ENCODE data around the gene WDR31.

Gene WDR31

DNA sequence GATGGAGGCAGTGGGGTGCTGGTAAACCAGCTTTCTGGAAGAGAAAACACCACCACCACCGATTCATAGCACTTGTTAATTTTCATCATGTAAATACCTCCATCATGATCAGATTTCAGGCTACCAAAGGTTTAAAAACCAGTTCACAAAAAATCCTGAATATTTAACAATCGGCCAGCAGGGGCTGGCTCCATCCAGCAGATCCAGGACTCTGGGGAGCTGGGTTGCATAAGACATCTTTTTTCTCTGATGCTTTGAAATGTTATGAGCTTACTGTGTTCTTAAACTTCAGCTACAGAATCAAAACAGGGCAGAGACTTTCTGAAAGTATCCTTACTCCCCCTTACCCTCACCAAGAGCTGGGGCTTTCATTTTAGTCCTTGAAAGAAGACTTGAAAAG, 22.3 kb downstream of the WDR31 start (continued):
- TF ChIP-seq, protein P1, sequence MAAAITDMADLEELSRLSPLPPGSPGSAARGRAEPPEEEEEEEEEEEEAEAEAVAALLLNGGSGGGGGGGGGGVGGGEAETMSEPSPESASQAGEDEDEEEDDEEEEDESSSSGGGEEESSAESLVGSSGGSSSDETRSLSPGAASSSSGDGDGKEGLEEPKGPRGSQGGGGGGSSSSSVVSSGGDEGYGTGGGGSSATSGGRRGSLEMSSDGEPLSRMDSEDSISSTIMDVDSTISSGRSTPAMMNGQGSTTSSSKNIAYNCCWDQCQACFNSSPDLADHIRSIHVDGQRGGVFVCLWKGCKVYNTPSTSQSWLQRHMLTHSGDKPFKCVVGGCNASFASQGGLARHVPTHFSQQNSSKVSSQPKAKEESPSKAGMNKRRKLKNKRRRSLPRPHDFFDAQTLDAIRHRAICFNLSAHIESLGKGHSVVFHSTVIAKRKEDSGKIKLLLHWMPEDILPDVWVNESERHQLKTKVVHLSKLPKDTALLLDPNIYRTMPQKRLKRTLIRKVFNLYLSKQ (tag by site-specific recombination; IDR thresholded peaks at IDR 0.05; ENCODE audit: borderline replicate concordance) = no peak

DNA sequence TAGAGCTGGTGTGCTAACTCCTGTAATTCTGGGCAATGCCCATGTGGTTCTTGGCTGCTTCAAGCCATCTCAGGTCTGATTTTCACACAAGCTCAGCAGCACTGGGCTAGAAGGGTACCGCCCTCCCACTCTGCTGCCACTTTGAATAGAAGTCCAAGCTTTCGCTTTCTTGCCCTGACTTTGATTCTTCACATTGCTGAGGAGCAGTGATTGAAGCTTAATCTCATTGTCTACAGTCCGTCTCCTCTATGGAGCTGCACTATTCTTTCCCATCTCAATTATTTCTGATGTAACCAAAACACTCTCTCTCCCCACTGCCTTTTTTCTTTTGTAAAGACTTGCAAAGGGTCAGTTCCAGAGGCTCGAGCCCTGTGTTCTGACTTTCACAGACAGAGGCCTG, 24.0 kb downstream of the WDR31 start:
- TF ChIP-seq EGR2 (tag by site-specific recombination; IDR thresholded peaks at IDR 0.05; ENCODE audit: low read depth) (no peak), KLF9 (tag by site-specific recombination; IDR thresholded peaks at IDR 0.05; ENCODE audit: low read depth) (no peak), ZNF133 (tag by site-specific recombination; IDR thresholded peaks at IDR 0.05) (no peak), IKZF3 (tag by site-specific recombination; IDR thresholded peaks at IDR 0.05) (no peak), GLI2 (tag by site-specific recombination; IDR thresholded peaks at IDR 0.05; ENCODE audit: borderline replicate concordance, low read depth) (no peak), ZNF311 (tag by site-specific recombination; IDR thresholded peaks at IDR 0.05; ENCODE audit: borderline replicate concordance) (no peak), ZNF302 (tag by site-specific recombination; IDR thresholded peaks at IDR 0.05; ENCODE audit: low read depth) (no peak), ZEB2 (tag by site-specific recombination; IDR thresholded peaks at IDR 0.05) (no peak), ZFHX2 (tag by site-specific recombination; conservative IDR thresholded peaks at IDR 0.05) (no peak), ZNF292 (tag by site-specific recombination; IDR thresholded peaks at IDR 0.05; ENCODE audit: borderline replicate concordance, low read depth) (no peak), ZNF266 (tag by site-specific recombination; IDR thresholded peaks at IDR 0.05; ENCODE audit: low read depth) (no peak), ZNF747 (tag by site-specific recombination; IDR thresholded peaks at IDR 0.05) (no peak), ZNF138 (tag by site-specific recombination; IDR thresholded peaks at IDR 0.05; ENCODE audit: borderline replicate concordance) (no peak), ZNF10 (tag by site-specific recombination; IDR thresholded peaks at IDR 0.05) (no peak), ZNF394 (tag by site-specific recombination; IDR thresholded peaks at IDR 0.05; ENCODE audit: borderline replicate concordance) (no peak), HOXA7 (CRISPR knock-in tag; IDR thresholded peaks at IDR 0.05; ENCODE audit: borderline replicate concordance) (no peak)
- TF ChIP-seq, protein P2, sequence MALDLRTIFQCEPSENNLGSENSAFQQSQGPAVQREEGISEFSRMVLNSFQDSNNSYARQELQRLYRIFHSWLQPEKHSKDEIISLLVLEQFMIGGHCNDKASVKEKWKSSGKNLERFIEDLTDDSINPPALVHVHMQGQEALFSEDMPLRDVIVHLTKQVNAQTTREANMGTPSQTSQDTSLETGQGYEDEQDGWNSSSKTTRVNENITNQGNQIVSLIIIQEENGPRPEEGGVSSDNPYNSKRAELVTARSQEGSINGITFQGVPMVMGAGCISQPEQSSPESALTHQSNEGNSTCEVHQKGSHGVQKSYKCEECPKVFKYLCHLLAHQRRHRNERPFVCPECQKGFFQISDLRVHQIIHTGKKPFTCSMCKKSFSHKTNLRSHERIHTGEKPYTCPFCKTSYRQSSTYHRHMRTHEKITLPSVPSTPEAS (tag by site-specific recombination; IDR thresholded peaks at IDR 0.05) = no peak
- TF ChIP-seq, protein P3, sequence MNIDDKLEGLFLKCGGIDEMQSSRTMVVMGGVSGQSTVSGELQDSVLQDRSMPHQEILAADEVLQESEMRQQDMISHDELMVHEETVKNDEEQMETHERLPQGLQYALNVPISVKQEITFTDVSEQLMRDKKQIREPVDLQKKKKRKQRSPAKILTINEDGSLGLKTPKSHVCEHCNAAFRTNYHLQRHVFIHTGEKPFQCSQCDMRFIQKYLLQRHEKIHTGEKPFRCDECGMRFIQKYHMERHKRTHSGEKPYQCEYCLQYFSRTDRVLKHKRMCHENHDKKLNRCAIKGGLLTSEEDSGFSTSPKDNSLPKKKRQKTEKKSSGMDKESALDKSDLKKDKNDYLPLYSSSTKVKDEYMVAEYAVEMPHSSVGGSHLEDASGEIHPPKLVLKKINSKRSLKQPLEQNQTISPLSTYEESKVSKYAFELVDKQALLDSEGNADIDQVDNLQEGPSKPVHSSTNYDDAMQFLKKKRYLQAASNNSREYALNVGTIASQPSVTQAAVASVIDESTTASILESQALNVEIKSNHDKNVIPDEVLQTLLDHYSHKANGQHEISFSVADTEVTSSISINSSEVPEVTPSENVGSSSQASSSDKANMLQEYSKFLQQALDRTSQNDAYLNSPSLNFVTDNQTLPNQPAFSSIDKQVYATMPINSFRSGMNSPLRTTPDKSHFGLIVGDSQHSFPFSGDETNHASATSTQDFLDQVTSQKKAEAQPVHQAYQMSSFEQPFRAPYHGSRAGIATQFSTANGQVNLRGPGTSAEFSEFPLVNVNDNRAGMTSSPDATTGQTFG (tag by site-specific recombination; IDR thresholded peaks at IDR 0.05; ENCODE audit: borderline replicate concordance) = no peak
- TF ChIP-seq, protein P4, sequence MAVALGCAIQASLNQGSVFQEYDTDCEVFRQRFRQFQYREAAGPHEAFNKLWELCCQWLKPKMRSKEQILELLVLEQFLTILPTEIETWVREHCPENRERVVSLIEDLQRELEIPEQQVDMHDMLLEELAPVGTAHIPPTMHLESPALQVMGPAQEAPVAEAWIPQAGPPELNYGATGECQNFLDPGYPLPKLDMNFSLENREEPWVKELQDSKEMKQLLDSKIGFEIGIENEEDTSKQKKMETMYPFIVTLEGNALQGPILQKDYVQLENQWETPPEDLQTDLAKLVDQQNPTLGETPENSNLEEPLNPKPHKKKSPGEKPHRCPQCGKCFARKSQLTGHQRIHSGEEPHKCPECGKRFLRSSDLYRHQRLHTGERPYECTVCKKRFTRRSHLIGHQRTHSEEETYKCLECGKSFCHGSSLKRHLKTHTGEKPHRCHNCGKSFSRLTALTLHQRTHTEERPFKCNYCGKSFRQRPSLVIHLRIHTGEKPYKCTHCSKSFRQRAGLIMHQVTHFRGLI (tag by site-specific recombination; IDR thresholded peaks at IDR 0.05) = no peak
- TF ChIP-seq, protein P5, sequence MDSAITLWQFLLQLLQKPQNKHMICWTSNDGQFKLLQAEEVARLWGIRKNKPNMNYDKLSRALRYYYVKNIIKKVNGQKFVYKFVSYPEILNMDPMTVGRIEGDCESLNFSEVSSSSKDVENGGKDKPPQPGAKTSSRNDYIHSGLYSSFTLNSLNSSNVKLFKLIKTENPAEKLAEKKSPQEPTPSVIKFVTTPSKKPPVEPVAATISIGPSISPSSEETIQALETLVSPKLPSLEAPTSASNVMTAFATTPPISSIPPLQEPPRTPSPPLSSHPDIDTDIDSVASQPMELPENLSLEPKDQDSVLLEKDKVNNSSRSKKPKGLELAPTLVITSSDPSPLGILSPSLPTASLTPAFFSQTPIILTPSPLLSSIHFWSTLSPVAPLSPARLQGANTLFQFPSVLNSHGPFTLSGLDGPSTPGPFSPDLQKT (IDR thresholded peaks at IDR 0.05; ENCODE audit: borderline replicate concordance, low read depth, low read length) = no peak
- no peaks in the 10 kb centered on the region for H3K4me1 ChIP-seq (ENCODE audit: control insufficient read depth, insufficient read depth, low read length)
- CTCF ChIA-PET = interaction anchor here (0.6 to 1.0 kb wide), 3 partner anchors 42 to 309 kb away, joined by 3 to 4 read pairs (median 3); no protein-coding TSS in a partner anchor
- H3K4me3 ChIP-seq (ENCODE audit: low read depth, low read length) = no peak overlapping the region
- no peak overlapping the region for H3K27ac ChIP-seq (ENCODE audit: extremely low read depth, low read depth, low read length)
- H3K9me3 ChIP-seq (ENCODE audit: control insufficient read depth, insufficient read depth, low read depth, low read length) = no peaks in the 10 kb centered on the region
- H3K36me3 ChIP-seq (ENCODE audit: control insufficient read depth in 2 of 2, insufficient read depth in 1 of 2, low read length in 2 of 2) = no peaks in the 10 kb centered on the region
- POLR2A ChIA-PET = no interaction called here

Data from HEK293 (cell line).